ENCODE data around the gene CCL19.

CCL19 gene

GRCh38 chr9:34664281-34665066 lies 26.6 kb downstream of the CCL19 start:
- TF ChIP-seq CTCF (IDR thresholded peaks at IDR 0.05; ENCODE audit: low read depth, low read length): peak; percentile 94

GRCh38 chr9:34663303-34663605 lies 27.8 kb downstream of the CCL19 start:
- H3K4me3 ChIP-seq (ENCODE audit: low read depth, low read length): no peak overlapping the region
- in situ Hi-C loops (cut with HindIII; ENCODE audit: low sequenced_read_pairs): no loop called here
- no peak for DNase-seq (ENCODE audit: low read depth, low spot score)
- TF ChIP-seq CTCF (IDR thresholded peaks at IDR 0.05; ENCODE audit: low read depth, low read length): no peak

More at GRCh38 chr9:34664281-34665066, 26.6 kb downstream of the CCL19 start:
- peak; percentile 66 for DNase-seq (ENCODE audit: low read depth, low spot score)
- peak overlapping the region; percentile 85 for H3K4me3 ChIP-seq (ENCODE audit: low read depth, low read length)
- in situ Hi-C loops (cut with HindIII; ENCODE audit: low sequenced_read_pairs): no loop called here

- TF ChIP-seq CTCF (IDR thresholded peaks at IDR 0.05; ENCODE audit: low read depth, low read length): no peak
- in situ Hi-C loops (cut with HindIII; ENCODE audit: low sequenced_read_pairs): no loop called here
- no peak for DNase-seq (ENCODE audit: low read depth, low spot score)
- H3K4me3 ChIP-seq (ENCODE audit: low read depth, low read length): no peak within 1 kb of the TSS
Measured at GRCh38 chr9:34662526-34663302, 28.4 kb downstream of the CCL19 start, which contains the start of gene CCL27. CCL27 (minus strand) TSS chr9:34662657; CDS start chr9:34662633, 24 bp downstream.

- no peak overlapping the region for H3K4me3 ChIP-seq (ENCODE audit: low read depth, low read length)
- in situ Hi-C loops (cut with HindIII; ENCODE audit: low sequenced_read_pairs): no loop called here
- no peak for TF ChIP-seq CTCF (IDR thresholded peaks at IDR 0.05; ENCODE audit: low read depth, low read length)
- no peak for DNase-seq (ENCODE audit: low read depth, low spot score)
Measured at GRCh38 chr9:34659592-34660253, 31.4 kb downstream of the CCL19 start.

- no peak for TF ChIP-seq CTCF (IDR thresholded peaks at IDR 0.05; ENCODE audit: low read depth, low read length)
- DNase-seq (ENCODE audit: low read depth, low spot score): no peak
- in situ Hi-C loops (cut with HindIII; ENCODE audit: low sequenced_read_pairs): no loop called here
- no peak overlapping the region for H3K4me3 ChIP-seq (ENCODE audit: low read depth, low read length)
Measured at GRCh38 chr9:34658461-34658860, 32.6 kb downstream of the CCL19 start.

- no peak for TF ChIP-seq CTCF (IDR thresholded peaks at IDR 0.05; ENCODE audit: low read depth, low read length)
- DNase-seq (ENCODE audit: low read depth, low spot score): no peak
- in situ Hi-C loops (cut with HindIII; ENCODE audit: low sequenced_read_pairs): no loop called here
- H3K4me3 ChIP-seq (ENCODE audit: low read depth, low read length): no peak overlapping the region
Measured at GRCh38 chr9:34656992-34657391, 34.1 kb downstream of the CCL19 start.

Measured in astrocyte of the spinal cord (primary cell).